GM19035 (cell line): ENCODE measurements around the gene DOCK9.

Source experiments
- ATAC-seq: cut with Tn5 transposase; IDR thresholded peaks from one replicate; pipeline ENCODE4 v1.9.1; 2021; ENCODE audit not compliant: unreplicated experiment

The DOCK9 gene

DNA sequence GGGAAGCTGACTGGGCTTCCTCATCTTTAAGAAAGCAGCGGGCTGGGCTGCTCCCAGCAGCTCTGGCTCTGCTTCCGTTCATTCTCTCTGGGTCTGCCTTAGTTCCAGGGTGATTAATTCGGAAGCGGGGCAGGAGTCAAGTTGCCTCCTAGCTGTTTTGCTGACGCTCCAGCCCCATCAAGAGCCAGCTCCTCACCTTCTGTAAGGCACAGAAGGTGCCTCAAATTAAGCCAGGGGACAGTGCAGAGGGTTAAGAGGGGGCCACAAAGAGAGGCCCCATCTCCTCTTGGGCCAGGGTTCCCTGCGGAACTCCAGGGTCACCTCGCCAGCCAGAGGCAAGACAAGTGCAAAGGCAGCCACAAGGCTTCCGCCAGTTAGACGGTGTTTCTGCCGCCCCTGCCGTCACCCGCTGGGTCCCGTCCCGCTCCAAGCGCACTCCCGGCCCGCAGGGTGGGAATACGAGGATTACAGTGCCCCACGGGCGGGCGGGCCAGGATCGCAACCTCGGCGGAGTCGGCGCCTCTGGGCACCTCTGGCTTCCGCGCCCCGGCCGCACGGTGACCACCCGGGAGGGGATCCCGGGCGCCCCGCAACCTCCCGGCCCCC, 225.9 kb downstream of the DOCK9 start:
- ATAC-seq, result no peak

GRCh38 chr13:98751367-98751782, 226.5 kb downstream of the DOCK9 start:
- no peak for ATAC-seq

- no peak for ATAC-seq
These were observed 228.4 kb downstream of the DOCK9 start for GRCh38 chr13:98749501-98749900.

DNA sequence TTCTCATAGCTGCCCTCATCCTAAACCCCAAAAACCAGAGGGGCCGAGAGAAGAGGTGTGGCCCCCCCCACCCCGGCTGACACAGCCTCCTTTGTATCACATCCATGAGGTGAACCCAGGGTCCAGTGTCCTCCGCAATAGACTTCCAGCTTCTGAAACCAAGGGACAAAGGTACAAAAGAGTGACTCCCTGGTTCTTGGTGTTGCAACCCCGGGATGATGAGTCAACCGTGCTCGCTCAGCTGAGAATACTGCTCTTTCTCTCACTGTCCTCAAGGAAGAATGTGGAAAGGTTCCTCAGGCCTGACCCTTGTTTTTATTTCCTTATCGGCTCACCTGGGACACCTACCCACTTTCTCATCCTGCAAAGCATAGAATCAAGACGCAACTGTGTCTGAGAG, 230.9 kb downstream of the DOCK9 start:
- ATAC-seq, result no peak
